NOMO-1 (cell line): Measurements from ENCODE around the gene BBS5.
"Not testable (repeated sequence)": the region's sequence is repeated elsewhere in the genome, so short reads cannot be mapped to it uniquely, and the experiment has no call there.

ENCODE experiments used
- DNase-seq, 2 experiments: peaks; one replicate each; lab custom pipeline; 2025; ENCODE audit not compliant: unreplicated experiment in 2 of 2; lab: John Stamatoyannopoulos, UW

Gene BBS5

GRCh38 chr2:169479257-169480078, at the start of gene BBS5:
Gene BBS5 (plus strand): TSS chr2:169479494. CDS start chr2:169479554, 60 bp downstream.
- peak; percentile 70 to 83 for DNase-seq

GRCh38 chr2:169431772-169432171, 47.5 kb upstream of the BBS5 start:
- DNase-seq, result not testable (repeated sequence)

- DNase-seq, result not testable (repeated sequence)
Observed at GRCh38 chr2:169434236-169434635, 45.1 kb upstream of the BBS5 start.

- no peak for DNase-seq
Observed at GRCh38 chr2:169438466-169439072, 40.7 kb upstream of the BBS5 start.

GRCh38 chr2:169439900-169440299, 39.4 kb upstream of the BBS5 start:
- no peak for DNase-seq

- no peak for DNase-seq
Observed at GRCh38 chr2:169446452-169446851, 32.8 kb upstream of the BBS5 start.

- no peak for DNase-seq
Observed at GRCh38 chr2:169448316-169448715, 31.0 kb upstream of the BBS5 start.

GRCh38 chr2:169448865-169449264, 30.4 kb upstream of the BBS5 start:
- no peak for DNase-seq

- peak in 1 of 2 experiments; percentile 16 for DNase-seq
Observed at GRCh38 chr2:169452080-169452479, 27.2 kb upstream of the BBS5 start.

GRCh38 chr2:169453044-169453443, 26.2 kb upstream of the BBS5 start:
- DNase-seq, result not testable (repeated sequence)

GRCh38 chr2:169461143-169461542, 18.2 kb upstream of the BBS5 start:
- no peak for DNase-seq

GRCh38 chr2:169462896-169463695, 16.2 kb upstream of the BBS5 start:
- DNase-seq, result no peak

GRCh38 chr2:169464466-169464865, 14.8 kb upstream of the BBS5 start:
- DNase-seq, result peak in 1 of 2 experiments; percentile 41

GRCh38 chr2:169464882-169465281, 14.4 kb upstream of the BBS5 start:
- peak; percentile 46 to 84 for DNase-seq

- DNase-seq, result peak in 1 of 2 experiments; percentile 32
Observed at GRCh38 chr2:169468841-169469240, 10.5 kb upstream of the BBS5 start.

GRCh38 chr2:169469952-169470572, 9.2 kb upstream of the BBS5 start:
- no peak for DNase-seq

- DNase-seq, result no peak
Observed at GRCh38 chr2:169472249-169472648, 7.0 kb upstream of the BBS5 start.

GRCh38 chr2:169476459-169476858, 2.8 kb upstream of the BBS5 start:
- DNase-seq, result no peak

GRCh38 chr2:169478339-169478738, 955 bp upstream of the BBS5 start:
- no peak for DNase-seq

GRCh38 chr2:169478745-169479256, 493 bp upstream of the BBS5 start:
- no peak for DNase-seq

GRCh38 chr2:169480079-169480465, 778 bp downstream of the BBS5 start:
- DNase-seq, result no peak
